HepG2 (cell line): Measurements from ENCODE around the gene PTPN14. TPM values are rescaled to one million over a fixed set of nuclear protein-coding genes. Genes with fewer than 3 reads are reported as not detected.

Experiments
- ATF7-NPFF ChIP-seq: sonication (generic); formaldehyde crosslinking; IDR thresholded peaks from 2 replicates; pipeline ENCODE4 v1.8.1; 2023; ENCODE audit warnings: mild to moderate bottlenecking, low read depth, missing genetic modification reagents, moderate library complexity
- CAMTA2 ChIP-seq: sonication (generic); formaldehyde crosslinking; IDR thresholded peaks from 2 replicates; pipeline ENCODE4 v1.4.0; 2020; ENCODE audit warnings: mild to moderate bottlenecking, missing genetic modification reagents, borderline replicate concordance
- GLI4 ChIP-seq: sonication (generic); formaldehyde crosslinking; IDR thresholded peaks from 2 replicates; pipeline ENCODE4 v1.5.1; 2020; ENCODE audit warnings: missing genetic modification reagents, mild to moderate bottlenecking, moderate library complexity, borderline replicate concordance
- HDAC1 ChIP-seq: sonication (generic); formaldehyde crosslinking; IDR thresholded peaks from 2 replicates; pipeline ENCODE4 v1.5.1; 2020; ENCODE audit warnings: mild to moderate bottlenecking, missing genetic modification reagents
- HIVEP1 ChIP-seq: sonication (generic); formaldehyde crosslinking; IDR thresholded peaks from 2 replicates; pipeline ENCODE4 v1.4.0; 2020; ENCODE audit warnings: mild to moderate bottlenecking, missing genetic modification reagents
- IRF1 ChIP-seq: sonication (generic); formaldehyde crosslinking; IDR thresholded peaks from 2 replicates; pipeline ENCODE4 v1.4.0; 2020; ENCODE audit warnings: low read depth, mild to moderate bottlenecking, missing genetic modification reagents
- KLF6 ChIP-seq: IDR thresholded peaks from 2 replicates; pipeline ENCODE4 v1.8.0; 2016; ENCODE audit warnings: missing biosample characterization, missing genetic modification reagents
- NCOA1 ChIP-seq: sonication (generic); formaldehyde crosslinking; IDR thresholded peaks from 2 replicates; pipeline ENCODE4 v1.9.0; 2021; ENCODE audit warnings: missing genetic modification reagents
- NRL ChIP-seq: sonication (generic); formaldehyde crosslinking; IDR thresholded peaks from 2 replicates; pipeline ENCODE4 v1.5.0; 2020; ENCODE audit warnings: missing genetic modification reagents, mild to moderate bottlenecking, moderate library complexity, borderline replicate concordance
- POLR2AphosphoS2 ChIP-seq: IDR thresholded peaks from 2 replicates; pipeline ENCODE4 v1.6.1; 2011; ENCODE audit warnings: low read depth, low read length, improper control_type of control experiment
- SALL1 ChIP-seq: sonication (generic); formaldehyde crosslinking; IDR thresholded peaks from 2 replicates; pipeline ENCODE4 v1.8.0; 2022; ENCODE audit warnings: mild to moderate bottlenecking, missing genetic modification reagents
- SIX1 ChIP-seq: sonication (generic); formaldehyde crosslinking; IDR thresholded peaks from 2 replicates; pipeline ENCODE4 v1.4.0; 2020; ENCODE audit warnings: missing genetic modification reagents, borderline replicate concordance
- TBX3 ChIP-seq: fragments of 450-650 bp; IDR thresholded peaks from 2 replicates; pipeline ENCODE4 v1.6.1; 2017; ENCODE audit warnings: antibody characterized with exemption, mild to moderate bottlenecking, inconsistent platforms, borderline replicate concordance
- TERF1 ChIP-seq: sonication (generic); formaldehyde crosslinking; IDR thresholded peaks from 2 replicates; pipeline ENCODE4 v1.8.0; 2022; ENCODE audit warnings: mild to moderate bottlenecking, missing genetic modification reagents, moderate library complexity
- ZBTB20 ChIP-seq: sonication (generic); formaldehyde crosslinking; IDR thresholded peaks from 2 replicates; pipeline ENCODE4 v1.8.1; 2023; ENCODE audit warnings: missing genetic modification reagents, low read depth, mild to moderate bottlenecking, borderline replicate concordance
- ZC3H4 ChIP-seq: sonication (generic); formaldehyde crosslinking; IDR thresholded peaks from 2 replicates; pipeline ENCODE4 v1.4.0; 2020; ENCODE audit warnings: missing genetic modification reagents, borderline replicate concordance
- ZEB1 ChIP-seq: IDR thresholded peaks from 2 replicates; pipeline ENCODE4 v1.6.1; 2012; ENCODE audit warnings: mild to moderate bottlenecking, low read depth, inconsistent platforms; ENCODE audit not compliant: insufficient replicate concordance
- ZNF251 ChIP-seq: sonication (generic); formaldehyde crosslinking; IDR thresholded peaks from 2 replicates; pipeline ENCODE4 v1.9.0; 2021; ENCODE audit warnings: mild to moderate bottlenecking, missing genetic modification reagents
- ZNF317 ChIP-seq: sonication (generic); formaldehyde crosslinking; IDR thresholded peaks from 2 replicates; pipeline ENCODE4 v1.5.0; 2020; ENCODE audit warnings: mild to moderate bottlenecking, missing genetic modification reagents
- ZNF326 ChIP-seq: sonication (generic); formaldehyde crosslinking; IDR thresholded peaks from 2 replicates; pipeline ENCODE4 v1.4.0; 2020; ENCODE audit warnings: missing genetic modification reagents, borderline replicate concordance
- ZNF34 ChIP-seq: sonication (generic); formaldehyde crosslinking; IDR thresholded peaks from 2 replicates; pipeline ENCODE4 v1.4.0; 2020; ENCODE audit warnings: mild to moderate bottlenecking, missing genetic modification reagents, borderline replicate concordance
- ZNF660 ChIP-seq: sonication (generic); formaldehyde crosslinking; IDR thresholded peaks from 2 replicates; pipeline ENCODE4 v1.5.1; 2020; ENCODE audit warnings: mild to moderate bottlenecking, low read depth, missing genetic modification reagents, borderline replicate concordance
- ZNF687 ChIP-seq: sonication (generic); formaldehyde crosslinking; IDR thresholded peaks from 2 replicates; pipeline ENCODE4 v1.5.1; 2020; ENCODE audit warnings: mild to moderate bottlenecking, missing genetic modification reagents, moderate library complexity
- ZNF777 ChIP-seq: sonication (generic); formaldehyde crosslinking; IDR thresholded peaks from 2 replicates; pipeline ENCODE4 v1.4.0; 2020; ENCODE audit warnings: missing genetic modification reagents
- ZNF83 ChIP-seq: sonication (generic); formaldehyde crosslinking; IDR thresholded peaks from 2 replicates; pipeline ENCODE4 v1.4.0; 2020; ENCODE audit warnings: missing genetic modification reagents, mild to moderate bottlenecking, borderline replicate concordance
- polyA plus RNA-seq, 8 experiments: library from polyadenylated mRNA; depleted of rRNA in 3 of 8; stranded (reverse) in 7 of 8; unstranded in 1 of 8; fragments of >200 nt; fragmentation: Illumina TruSeq in 4 of 8; extraction: Trizol in 4 of 8; gene quantifications; 2 replicates each; pipeline versions ENCODE4 v1.2.1 to v1.2.3, GENCODE V29; 2011 to 2016; ENCODE audit warnings: low read depth in 4 of 8, missing spikeins in 1 of 8, mixed read lengths in 1 of 8; ENCODE audit not compliant: insufficient read depth in 1 of 8
- total RNA-seq, 5 experiments: library from RNA; depleted of rRNA; stranded (reverse); fragments of >200 nt; fragmentation: Illumina TruSeq; extraction: Trizol; gene quantifications; 2 replicates each; pipeline ENCODE4 v1.2.3, GENCODE V29; 2016; ENCODE audit warnings: low read depth in 1 of 5

PTPN14 gene
- total and polyA plus RNA-seq, 2 of the 13 experiments (the other 11 are each of a cell fraction or from before 2014, with no cell fraction given) = 3.9 to 4.7 TPM

GRCh38 chr1:214523124-214523824 is 28.1 kb downstream of the PTPN14 start (continued):
- TF ChIP-seq NCOA1 (CRISPR knock-in tag) (no peak), ZNF326 (CRISPR knock-in tag) (no peak), HIVEP1 (CRISPR knock-in tag) (no peak), GLI4 (CRISPR knock-in tag) (no peak), ZEB1 (no peak), ZNF777 (CRISPR knock-in tag) (no peak), CAMTA2 (CRISPR knock-in tag) (no peak), TBX3 (peak; percentile 58; the same call in 1 of the 2 replicates), ZNF317 (CRISPR knock-in tag) (no peak), TERF1 (CRISPR knock-in tag) (no peak), ZNF660 (CRISPR knock-in tag) (no peak), ZNF687 (no peak), SALL1 (CRISPR knock-in tag) (peak; percentile 54; the same call in 1 of the 2 replicates), ZC3H4 (CRISPR knock-in tag) (no peak), ZBTB20 (CRISPR knock-in tag) (no peak), ZNF34 (CRISPR knock-in tag) (no peak), POLR2AphosphoS2 (no peak), HDAC1 (CRISPR knock-in tag) (0 out of 2 replicates have a peak, but pooled peaks have one; percentile 42), NRL (CRISPR knock-in tag) (no peak), ZNF83 (no peak), SIX1 (no peak), ZNF251 (CRISPR knock-in tag) (no peak), IRF1 (CRISPR knock-in tag) (no peak), KLF6 (CRISPR knock-in tag) (no peak), ATF7-NPFF (no peak)
